ENCODE measurements around the gene LLGL2.

The LLGL2 gene

GRCh38 chr17:75552425-75553294 is 27.2 kb downstream of the LLGL2 start:
- DNase-seq (ENCODE audit: insufficient read length, low spot score) (no peak), FAIRE-seq (no peak)
- TF ChIP-seq CTCF (IDR thresholded peaks at IDR 0.05; ENCODE audit: insufficient read depth, missing control alignments), result no peak

- no peak for FAIRE-seq
- TF ChIP-seq CTCF (IDR thresholded peaks at IDR 0.05; ENCODE audit: insufficient read depth, missing control alignments), result no peak
Measured at GRCh38 chr17:75553295-75554110, 28.0 kb downstream of the LLGL2 start.

GRCh38 chr17:75555679-75556153 is 30.2 kb downstream of the LLGL2 start:
- DNase-seq (ENCODE audit: insufficient read length, low spot score), result no peak
- TF ChIP-seq CTCF (IDR thresholded peaks at IDR 0.05; ENCODE audit: insufficient read depth, missing control alignments), result no peak
- no peak for FAIRE-seq

More at GRCh38 chr17:75553295-75554110, 28.0 kb downstream of the LLGL2 start:
- no peak for DNase-seq (ENCODE audit: insufficient read length, low spot score)

DNA sequence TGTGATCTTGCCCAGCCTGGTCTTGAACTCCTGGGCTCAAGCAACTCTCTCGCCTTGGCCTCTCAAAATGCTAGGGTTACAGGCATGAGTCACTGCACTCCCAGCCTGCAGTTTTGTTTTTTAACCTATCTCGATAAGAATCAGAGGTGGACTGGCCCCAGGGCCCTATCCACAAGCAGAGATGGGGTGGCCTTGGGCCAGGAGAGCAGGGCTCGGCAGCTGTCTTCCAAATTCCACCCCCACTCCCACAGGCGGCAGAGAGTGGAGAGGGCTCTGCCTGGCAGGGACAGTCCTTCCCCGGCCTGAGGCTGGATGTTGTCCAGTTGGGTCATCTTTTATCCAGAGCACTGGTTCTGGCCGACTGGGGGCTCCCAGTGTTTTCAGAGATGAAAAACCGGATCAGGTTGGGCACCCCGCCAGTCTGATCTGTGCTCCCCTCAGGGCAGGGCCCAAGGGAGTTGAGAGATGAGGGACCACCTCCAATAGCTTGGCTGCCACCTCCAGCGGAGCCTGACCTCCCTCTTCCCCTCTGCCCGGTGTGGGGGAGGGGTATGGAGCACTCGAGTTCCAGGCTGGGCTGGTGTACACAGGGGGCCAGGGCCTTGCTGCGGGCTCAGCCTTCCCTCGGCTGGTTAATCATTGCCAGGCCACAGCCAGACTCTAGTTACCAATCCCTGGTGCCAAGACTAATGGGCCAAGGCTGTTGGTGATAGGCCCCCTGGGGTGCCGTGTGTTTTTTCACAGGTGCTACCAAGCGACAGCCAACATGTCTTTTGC is 31.8 kb downstream of the LLGL2 start:
- no peak for DNase-seq (ENCODE audit: insufficient read length, low spot score)
- TF ChIP-seq CTCF (IDR thresholded peaks at IDR 0.05; ENCODE audit: insufficient read depth, missing control alignments), result no peak
- FAIRE-seq, result no peak

- no peak for TF ChIP-seq CTCF (IDR thresholded peaks at IDR 0.05; ENCODE audit: insufficient read depth, missing control alignments)
- FAIRE-seq (no peak), DNase-seq (ENCODE audit: insufficient read length, low spot score) (no peak)
Measured at GRCh38 chr17:75557852-75558665, 32.6 kb downstream of the LLGL2 start.

Data from D721Med (cell line).